ENCODE data around the gene PPP2R5C.

GRCh38 chr14:101757839-101758211 is 3.7 kb upstream of the PPP2R5C start:
- TF ChIP-seq, protein P1, sequence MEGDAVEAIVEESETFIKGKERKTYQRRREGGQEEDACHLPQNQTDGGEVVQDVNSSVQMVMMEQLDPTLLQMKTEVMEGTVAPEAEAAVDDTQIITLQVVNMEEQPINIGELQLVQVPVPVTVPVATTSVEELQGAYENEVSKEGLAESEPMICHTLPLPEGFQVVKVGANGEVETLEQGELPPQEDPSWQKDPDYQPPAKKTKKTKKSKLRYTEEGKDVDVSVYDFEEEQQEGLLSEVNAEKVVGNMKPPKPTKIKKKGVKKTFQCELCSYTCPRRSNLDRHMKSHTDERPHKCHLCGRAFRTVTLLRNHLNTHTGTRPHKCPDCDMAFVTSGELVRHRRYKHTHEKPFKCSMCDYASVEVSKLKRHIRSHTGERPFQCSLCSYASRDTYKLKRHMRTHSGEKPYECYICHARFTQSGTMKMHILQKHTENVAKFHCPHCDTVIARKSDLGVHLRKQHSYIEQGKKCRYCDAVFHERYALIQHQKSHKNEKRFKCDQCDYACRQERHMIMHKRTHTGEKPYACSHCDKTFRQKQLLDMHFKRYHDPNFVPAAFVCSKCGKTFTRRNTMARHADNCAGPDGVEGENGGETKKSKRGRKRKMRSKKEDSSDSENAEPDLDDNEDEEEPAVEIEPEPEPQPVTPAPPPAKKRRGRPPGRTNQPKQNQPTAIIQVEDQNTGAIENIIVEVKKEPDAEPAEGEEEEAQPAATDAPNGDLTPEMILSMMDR (IDR thresholded peaks at IDR 0.05): no peak
- TF ChIP-seq TCF7L2 (IDR thresholded peaks at IDR 0.05; ENCODE audit: low read depth, low read length) (no peak), POLR2AphosphoS5 (IDR thresholded peaks at IDR 0.05; ENCODE audit: low read depth, low read length) (no peak)
- TF ChIP-seq, protein P2, sequence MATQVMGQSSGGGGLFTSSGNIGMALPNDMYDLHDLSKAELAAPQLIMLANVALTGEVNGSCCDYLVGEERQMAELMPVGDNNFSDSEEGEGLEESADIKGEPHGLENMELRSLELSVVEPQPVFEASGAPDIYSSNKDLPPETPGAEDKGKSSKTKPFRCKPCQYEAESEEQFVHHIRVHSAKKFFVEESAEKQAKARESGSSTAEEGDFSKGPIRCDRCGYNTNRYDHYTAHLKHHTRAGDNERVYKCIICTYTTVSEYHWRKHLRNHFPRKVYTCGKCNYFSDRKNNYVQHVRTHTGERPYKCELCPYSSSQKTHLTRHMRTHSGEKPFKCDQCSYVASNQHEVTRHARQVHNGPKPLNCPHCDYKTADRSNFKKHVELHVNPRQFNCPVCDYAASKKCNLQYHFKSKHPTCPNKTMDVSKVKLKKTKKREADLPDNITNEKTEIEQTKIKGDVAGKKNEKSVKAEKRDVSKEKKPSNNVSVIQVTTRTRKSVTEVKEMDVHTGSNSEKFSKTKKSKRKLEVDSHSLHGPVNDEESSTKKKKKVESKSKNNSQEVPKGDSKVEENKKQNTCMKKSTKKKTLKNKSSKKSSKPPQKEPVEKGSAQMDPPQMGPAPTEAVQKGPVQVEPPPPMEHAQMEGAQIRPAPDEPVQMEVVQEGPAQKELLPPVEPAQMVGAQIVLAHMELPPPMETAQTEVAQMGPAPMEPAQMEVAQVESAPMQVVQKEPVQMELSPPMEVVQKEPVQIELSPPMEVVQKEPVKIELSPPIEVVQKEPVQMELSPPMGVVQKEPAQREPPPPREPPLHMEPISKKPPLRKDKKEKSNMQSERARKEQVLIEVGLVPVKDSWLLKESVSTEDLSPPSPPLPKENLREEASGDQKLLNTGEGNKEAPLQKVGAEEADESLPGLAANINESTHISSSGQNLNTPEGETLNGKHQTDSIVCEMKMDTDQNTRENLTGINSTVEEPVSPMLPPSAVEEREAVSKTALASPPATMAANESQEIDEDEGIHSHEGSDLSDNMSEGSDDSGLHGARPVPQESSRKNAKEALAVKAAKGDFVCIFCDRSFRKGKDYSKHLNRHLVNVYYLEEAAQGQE (IDR thresholded peaks at IDR 0.05; ENCODE audit: insufficient read depth in 1 of 2, low read depth in 2 of 2, low read length in 1 of 2): no peak
